Measurements from ENCODE around the gene SYT14. TPM values are rescaled to one million over a fixed set of nuclear protein-coding genes. Genes with fewer than 3 reads are reported as not detected.

SYT14 gene
- total RNA-seq, 2 donors from 2014 or later: 6.2 to 7.1 TPM

DNA sequence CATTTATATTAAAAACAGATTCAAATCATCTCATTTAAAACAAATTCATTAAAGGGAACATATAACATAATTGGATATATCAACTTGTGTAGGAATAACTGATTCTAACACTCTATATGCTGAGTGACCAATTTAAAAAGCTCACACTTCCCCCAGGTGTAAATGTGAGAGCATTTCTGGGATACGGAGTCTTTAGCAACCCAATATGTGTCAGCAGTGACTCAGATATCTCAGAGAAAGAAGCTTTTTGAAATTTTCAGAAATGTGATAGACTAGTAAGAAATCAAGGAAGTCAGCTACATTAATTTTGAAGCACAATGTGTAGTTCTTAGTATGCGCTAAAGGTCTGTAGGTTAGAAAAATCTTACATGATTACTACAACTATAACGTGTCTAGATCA lies 206.7 kb downstream of the SYT14 start:
- Mint-ChIP-seq H3K27ac (no peak overlapping the region), H3K4me1 (no peaks in the 10 kb centered on the region), H3K9me3 (peaks cover 17% of the 10 kb centered on the region), H3K36me3 (ENCODE audit: low read depth) (peaks cover 2% of the 10 kb centered on the region), H3K27me3 (ENCODE audit: insufficient read depth) (no peaks in the 10 kb centered on the region), H3K4me3 (no peak overlapping the region)
- Histone ChIP-seq H3K9me3 (ENCODE audit: control insufficient read depth, low read length) (peaks cover 6% of the 10 kb centered on the region), H3K9ac (ENCODE audit: extremely low read depth, low read length, poor library complexity, severe bottlenecking) (no peak overlapping the region), H3K27me3 (ENCODE audit: control insufficient read depth, insufficient read depth, low read length, poor library complexity, severe bottlenecking) (no peaks in the 10 kb centered on the region), H3K27ac (ENCODE audit: low read depth, low read length) (no peak overlapping the region), H3K4me3 (ENCODE audit: low read length) (no peak overlapping the region), H3K4me1 (ENCODE audit: control insufficient read depth, insufficient read depth, low read length) (no peaks in the 10 kb centered on the region), H3K36me3 (ENCODE audit: control insufficient read depth, insufficient read depth, low read length) (no peaks in the 10 kb centered on the region)
- 65 to 75% methylated on average over 1 to 2 of the region's 3 CpGs for whole genome bisulfite sequencing, 2 experiments (ENCODE audit: insufficient coverage in 1 of 2, insufficient read length in 1 of 2)
- DNase-seq: no peak
- TF ChIP-seq, protein P1, sequence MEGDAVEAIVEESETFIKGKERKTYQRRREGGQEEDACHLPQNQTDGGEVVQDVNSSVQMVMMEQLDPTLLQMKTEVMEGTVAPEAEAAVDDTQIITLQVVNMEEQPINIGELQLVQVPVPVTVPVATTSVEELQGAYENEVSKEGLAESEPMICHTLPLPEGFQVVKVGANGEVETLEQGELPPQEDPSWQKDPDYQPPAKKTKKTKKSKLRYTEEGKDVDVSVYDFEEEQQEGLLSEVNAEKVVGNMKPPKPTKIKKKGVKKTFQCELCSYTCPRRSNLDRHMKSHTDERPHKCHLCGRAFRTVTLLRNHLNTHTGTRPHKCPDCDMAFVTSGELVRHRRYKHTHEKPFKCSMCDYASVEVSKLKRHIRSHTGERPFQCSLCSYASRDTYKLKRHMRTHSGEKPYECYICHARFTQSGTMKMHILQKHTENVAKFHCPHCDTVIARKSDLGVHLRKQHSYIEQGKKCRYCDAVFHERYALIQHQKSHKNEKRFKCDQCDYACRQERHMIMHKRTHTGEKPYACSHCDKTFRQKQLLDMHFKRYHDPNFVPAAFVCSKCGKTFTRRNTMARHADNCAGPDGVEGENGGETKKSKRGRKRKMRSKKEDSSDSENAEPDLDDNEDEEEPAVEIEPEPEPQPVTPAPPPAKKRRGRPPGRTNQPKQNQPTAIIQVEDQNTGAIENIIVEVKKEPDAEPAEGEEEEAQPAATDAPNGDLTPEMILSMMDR (conservative IDR thresholded peaks at IDR 0.05): no peak

DNA sequence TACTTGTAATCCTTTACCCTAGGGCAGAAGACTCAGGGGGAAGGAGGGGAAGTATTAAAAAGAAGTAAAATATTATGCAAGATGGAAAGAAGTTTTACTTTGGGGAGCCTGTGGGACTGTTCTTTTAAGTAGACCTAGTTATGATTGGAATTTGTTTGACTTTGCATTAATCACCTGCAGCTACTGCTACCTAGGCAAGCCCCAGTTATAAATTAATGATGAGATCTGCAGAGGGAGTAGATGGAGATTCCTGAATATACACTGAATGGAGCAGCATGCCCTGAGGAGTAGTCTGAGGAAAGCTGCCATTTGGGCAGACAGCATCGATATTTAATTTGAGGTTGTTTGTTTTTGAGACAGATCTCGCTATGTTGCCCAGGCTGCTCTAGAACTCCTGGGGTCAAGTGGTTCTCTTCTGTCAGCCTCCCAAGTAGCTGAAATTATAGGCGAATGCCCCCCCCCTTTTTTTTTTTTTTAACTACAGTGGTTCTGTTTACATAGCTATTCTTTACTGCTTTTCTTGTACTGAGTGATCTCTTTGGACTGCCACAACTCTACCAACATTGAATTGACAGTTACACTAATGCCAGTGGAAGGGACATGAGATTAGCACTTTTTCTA lies 213.1 kb downstream of the SYT14 start:
- Mint-ChIP-seq H3K27me3 (ENCODE audit: insufficient read depth) (no peaks in the 10 kb centered on the region), H3K4me1 (no peaks in the 10 kb centered on the region), H3K36me3 (ENCODE audit: low read depth) (no peaks in the 10 kb centered on the region), H3K27ac (no peak overlapping the region), H3K9me3 (no peaks in the 10 kb centered on the region), H3K4me3 (no peak overlapping the region)
- H3K4me3 ChIP-seq (ENCODE audit: low read length): no peak overlapping the region
- no peaks in the 10 kb centered on the region for H3K9me3 ChIP-seq (ENCODE audit: control insufficient read depth, low read length)
- no peak overlapping the region for H3K9ac ChIP-seq (ENCODE audit: extremely low read depth, low read length, poor library complexity, severe bottlenecking)
- no peak overlapping the region for H3K27ac ChIP-seq (ENCODE audit: low read depth, low read length)
- H3K4me1 ChIP-seq (ENCODE audit: control insufficient read depth, insufficient read depth, low read length): no peaks in the 10 kb centered on the region
- DNase-seq: no peak
- WGBS, 2 experiments (ENCODE audit: insufficient coverage in 1 of 2, insufficient read length in 1 of 2): 90 to 100% methylated on average over 1 to 3 of the region's 3 CpGs
- TF ChIP-seq, protein P1 (conservative IDR thresholded peaks at IDR 0.05): no peak
- no peaks in the 10 kb centered on the region for H3K27me3 ChIP-seq (ENCODE audit: control insufficient read depth, insufficient read depth, low read length, poor library complexity, severe bottlenecking)
- H3K36me3 ChIP-seq (ENCODE audit: control insufficient read depth, insufficient read depth, low read length): no peaks in the 10 kb centered on the region

DNA sequence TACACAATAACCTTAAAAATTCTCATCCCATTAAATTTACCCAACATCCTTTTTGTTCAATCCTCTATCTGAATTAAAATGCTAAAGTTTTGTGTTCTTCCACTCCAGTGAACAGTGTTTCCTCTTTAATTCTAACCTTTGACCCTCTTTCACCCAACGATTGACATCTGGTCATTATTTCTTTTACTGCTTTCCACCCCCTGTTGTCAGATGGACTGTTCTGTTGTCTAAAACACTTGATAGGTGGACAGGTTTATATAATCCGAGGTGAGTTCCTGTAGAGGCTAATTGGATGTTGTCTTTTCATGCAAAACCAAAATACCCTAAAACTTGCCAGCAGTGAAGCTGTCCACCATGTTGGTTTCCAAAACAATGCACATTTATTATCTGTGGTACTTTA lies 221.2 kb downstream of the SYT14 start:
- Mint-ChIP-seq H3K9me3 (no peaks in the 10 kb centered on the region), H3K27me3 (ENCODE audit: insufficient read depth) (peaks cover 9% of the 10 kb centered on the region), H3K27ac (no peak overlapping the region), H3K4me3 (no peak overlapping the region), H3K4me1 (peaks cover 6% of the 10 kb centered on the region), H3K36me3 (ENCODE audit: low read depth) (no peaks in the 10 kb centered on the region)
- Histone ChIP-seq H3K27me3 (ENCODE audit: control insufficient read depth, insufficient read depth, low read length, poor library complexity, severe bottlenecking) (peaks cover 14% of the 10 kb centered on the region), H3K9me3 (ENCODE audit: control insufficient read depth, low read length) (no peaks in the 10 kb centered on the region), H3K4me1 (ENCODE audit: control insufficient read depth, insufficient read depth, low read length) (no peaks in the 10 kb centered on the region), H3K36me3 (ENCODE audit: control insufficient read depth, insufficient read depth, low read length) (no peaks in the 10 kb centered on the region), H3K9ac (ENCODE audit: extremely low read depth, low read length, poor library complexity, severe bottlenecking) (no peak overlapping the region), H3K27ac (ENCODE audit: low read depth, low read length) (no peak overlapping the region), H3K4me3 (ENCODE audit: low read length) (no peak overlapping the region)
- no peak for DNase-seq
- TF ChIP-seq, protein P1 (conservative IDR thresholded peaks at IDR 0.05): no peak
- 80 to 91% methylated on average over 1 to 2 of the region's 2 CpGs for WGBS, 2 experiments (ENCODE audit: insufficient coverage in 1 of 2, insufficient read length in 1 of 2)
